K562 (cell line): Measurements from ENCODE around the gene CHCHD5. TPM values are rescaled to one million over a fixed set of nuclear protein-coding genes. Genes with fewer than 3 reads are reported as not detected.
A peak's percentile ranks its signal among the peaks of the same experiment; 100 is the strongest.

ENCODE experiments used
- ATAC-seq: fragments of 200-7000 bp; cut with Tn5 transposase; 3 replicates; pipeline ENCODE4 v1.9.1; 2020; ENCODE audit warnings: moderate library complexity
- BruUV-seq: library from RNA; stranded (reverse); fragments of 400-500 nt; replicated peaks from 2 replicates; lab custom pipeline; 2021; lab: Mats Ljungman, UMichigan
- CTCF ChIA-PET: fragments of 300-600 bp; formaldehyde crosslinking; extraction: SDS; loops from one replicate; lab custom pipeline; 2021; ENCODE audit warnings: low intra/inter-chr PET ratio; lab: Yijun Ruan, JAX
- POLR2A ChIA-PET: fragments of 300-600, 350-650 bp; sonication (Branson Sonifier 250); formaldehyde crosslinking; extraction: SDS; loops from one replicate; lab custom pipeline; 2021; ENCODE audit warnings: antibody characterized with exemption, inconsistent platforms; lab: Yijun Ruan, JAX
- DNase-seq, 4 experiments: peaks; one replicate each; pipeline versions ENCODE4 v3.0.0 to v3.0.0-alpha.2; 2011 to 2018; ENCODE audit warnings: low spot score in 3 of 4, mixed read lengths in 3 of 4; ENCODE audit errors: extremely low read depth in 1 of 4
- FAIRE-seq: peaks from 2 replicates; lab custom pipeline; 2011; peaks lifted over from hg19 to GRCh38; lab: Jason Lieb, UNC
- H2AFZ ChIP-seq: 2 replicates; pipeline ENCODE4 v1.6.0; 2011; ENCODE audit warnings: low read depth, low read length, control low read depth, inconsistent platforms
- H3K27ac ChIP-seq: fragments of 200-600 bp; 3 replicates; pipeline ENCODE4 v1.8.0; 2011; ENCODE audit warnings: low read depth, mild to moderate bottlenecking, control low read depth, inconsistent platforms, low read length, moderate library complexity, mixed read lengths; ENCODE audit errors: extremely low read depth
- H3K27me3 ChIP-seq, 2 experiments: fragments of 300-600 bp in 1 of 2; 2 replicates in 1 of 2; 3 replicates in 1 of 2; pipeline versions ENCODE4 v1.6.0 to v1.8.0; 2011; ENCODE audit warnings: inconsistent platforms in 2 of 2, low read length in 2 of 2, mild to moderate bottlenecking in 1 of 2, mixed read lengths in 1 of 2, moderate library complexity in 1 of 2; ENCODE audit not compliant: control insufficient read depth in 2 of 2, insufficient read depth in 2 of 2
- H3K36me3 ChIP-seq: fragments of 300-600 bp; 3 replicates; pipeline ENCODE4 v1.8.0; 2011; ENCODE audit warnings: mild to moderate bottlenecking, low read length, inconsistent platforms; ENCODE audit not compliant: control insufficient read depth, insufficient read depth
- H3K4me1 ChIP-seq, 2 experiments: fragments of 200-600 bp in 1 of 2; replicated peaks in 1 of 2; 2 replicates in 1 of 2; 3 replicates in 1 of 2; pipeline versions ENCODE4 v1.5.1 to v1.8.0; 2011; ENCODE audit warnings: inconsistent platforms in 2 of 2, low read length in 2 of 2, mild to moderate bottlenecking in 1 of 2, mixed read lengths in 1 of 2, moderate library complexity in 1 of 2; ENCODE audit not compliant: control insufficient read depth in 2 of 2, insufficient read depth in 2 of 2
- H3K4me2 ChIP-seq: 2 replicates; pipeline ENCODE4 v1.6.1; 2011; ENCODE audit warnings: low read length, control low read depth, inconsistent platforms, mixed read lengths; ENCODE audit not compliant: insufficient read depth
- H3K4me3 ChIP-seq: fragments of 200-600 bp; sonication (generic), shearing (Covaris generic); 2 replicates; pipeline ENCODE4 v1.5.1; 2016; ENCODE audit warnings: control low read depth, inconsistent platforms
- H3K79me2 ChIP-seq: fragments of 200-600 bp; 3 replicates; pipeline ENCODE4 v1.8.0; 2011; ENCODE audit warnings: low read length, inconsistent platforms; ENCODE audit not compliant: control insufficient read depth, insufficient read depth
- H3K9ac ChIP-seq, 2 experiments: 2 replicates each; pipeline versions ENCODE4 v1.6.0 to v1.6.1; 2011; ENCODE audit warnings: low read depth in 2 of 2, low read length in 2 of 2, control low read depth in 1 of 2, inconsistent platforms in 1 of 2, mild to moderate bottlenecking in 1 of 2, mixed read lengths in 1 of 2; ENCODE audit not compliant: insufficient read depth in 1 of 2
- H3K9me1 ChIP-seq: one replicate; pipeline ENCODE4 v1.6.0; 2011; ENCODE audit warnings: inconsistent platforms, mild to moderate bottlenecking, low read length, moderate library complexity; ENCODE audit not compliant: control insufficient read depth, insufficient read depth
- H3K9me3 ChIP-seq: replicated peaks from 2 replicates; pipeline ENCODE4 v1.5.1; 2011; ENCODE audit warnings: low read depth, low read length, inconsistent platforms; ENCODE audit not compliant: control insufficient read depth, insufficient read depth
- H4K20me1 ChIP-seq: replicated peaks from 2 replicates; pipeline ENCODE4 v1.6.1; 2011; ENCODE audit warnings: low read length, inconsistent platforms, mixed read lengths; ENCODE audit not compliant: control insufficient read depth, insufficient read depth
- CBFA2T3 ChIP-seq: fragments of 450-650 bp; IDR thresholded peaks from 2 replicates; pipeline ENCODE4 v1.6.1; 2017
- CREB1 ChIP-seq, 2 experiments: sonication (generic) in 1 of 2; formaldehyde crosslinking in 1 of 2; IDR thresholded peaks; 2 replicates each; pipeline versions ENCODE4 v1.6.1 to v1.8.0; 2012 to 2022; ENCODE audit warnings: inconsistent platforms in 1 of 2, mild to moderate bottlenecking in 1 of 2, missing genetic modification reagents in 1 of 2, moderate library complexity in 1 of 2
- CREBBP ChIP-seq: IDR thresholded peaks from one replicate; pipeline ENCODE4 v1.6.1; 2012; ENCODE audit warnings: low read depth, mild to moderate bottlenecking, control low read depth, inconsistent platforms, low read length
- KDM1A ChIP-seq, 2 experiments: fragments of 450-650 bp; IDR thresholded peaks; 2 replicates each; pipeline ENCODE4 v1.6.1; 2016; ENCODE audit warnings: mild to moderate bottlenecking in 2 of 2
- KDM5B ChIP-seq: fragments of 200-600 bp; sonication (generic); IDR thresholded peaks from 2 replicates; pipeline ENCODE4 v1.6.1; 2012; ENCODE audit warnings: low read depth, mild to moderate bottlenecking, moderate library complexity, low read length, control low read depth, inconsistent platforms; ENCODE audit not compliant: insufficient replicate concordance
- NCOR1 ChIP-seq: fragments of 450-650 bp; IDR thresholded peaks from 2 replicates; pipeline ENCODE4 v1.6.1; 2016; ENCODE audit warnings: mild to moderate bottlenecking, moderate library complexity
- NR2C2 ChIP-seq, 2 experiments: fragments of 200-800 bp in 1 of 2; sonication (Bioruptor generic) in 1 of 2; sonication (generic) in 1 of 2; formaldehyde crosslinking in 1 of 2; IDR thresholded peaks; 2 replicates each; pipeline versions ENCODE4 v1.6.1 to v1.8.0; 2016 to 2022; ENCODE audit warnings: mild to moderate bottlenecking in 1 of 2, missing compliant biosample characterization in 1 of 2, missing genetic modification characterization in 1 of 2, missing genetic modification reagents in 1 of 2
- SIN3A ChIP-seq, 2 experiments: fragments of 150-350 bp in 1 of 2; IDR thresholded peaks; 2 replicates each; pipeline ENCODE4 v1.6.1; 2011 to 2016; ENCODE audit warnings: borderline replicate concordance in 2 of 2, low read depth in 2 of 2, low read length in 2 of 2, mild to moderate bottlenecking in 2 of 2, moderate library complexity in 2 of 2; ENCODE audit not compliant: control insufficient read depth in 1 of 2
- ZBTB2 ChIP-seq: fragments of 450-650 bp; IDR thresholded peaks from 2 replicates; pipeline ENCODE4 v1.6.1; 2016; ENCODE audit warnings: antibody characterized with exemption
- ZNF165 ChIP-seq: fragments of 250-450 bp; sonication (Bioruptor Pico); IDR thresholded peaks from 2 replicates; pipeline ENCODE4 v1.4.0; 2020; ENCODE audit warnings: borderline replicate concordance
- ZNF395 ChIP-seq: fragments of 200-800 bp; sonication (Bioruptor generic); IDR thresholded peaks from 2 replicates; pipeline ENCODE4 v1.6.1; 2017; ENCODE audit warnings: missing genetic modification characterization, missing compliant biosample characterization
- ZNF778 ChIP-seq: fragments of 450-650 bp; formaldehyde crosslinking; IDR thresholded peaks from 2 replicates; pipeline ENCODE4 v1.4.0; 2020; ENCODE audit warnings: mild to moderate bottlenecking, moderate library complexity
- WGBS: fragments of 100-300 bp; shearing (Covaris generic); methylation state at CpG from one replicate; pipeline ENCODE4 v1.1.6; 2016; ENCODE audit warnings: low coverage, mixed read lengths; ENCODE audit not compliant: insufficient coverage; ENCODE audit errors: missing lambda C conversion rate; 5-methylcytosine and 5-hydroxymethylcytosine counted together
- in situ Hi-C: fragments of 300-500 bp; cut with MboI; formaldehyde crosslinking; loops from 4 replicates; pipeline ENCODE4 v1.15.0; 2018; ENCODE audit warnings: inconsistent platforms, mixed read lengths
- intact Hi-C: fragments of 100-400 bp; cut with micrococcal nuclease; formaldehyde crosslinking; loops from 2 replicates; pipeline ENCODE4 v1.14.2; 2022
- polyA plus RNA-seq, 8 experiments: library from polyadenylated mRNA; depleted of rRNA in 4 of 8; stranded (reverse) in 5 of 8; unstranded in 3 of 8; fragments of >200 nt; fragmentation: Nextera tagmentation in 2 of 8; fragmentation: Illumina TruSeq in 1 of 8; extraction: Ambion mirVana in 2 of 8; extraction: Trizol in 1 of 8; gene quantifications; 2 replicates each; pipeline versions ENCODE4 v1.2.1 to v1.2.3, GENCODE V29; 2011 to 2014; ENCODE audit warnings: inconsistent platforms in 1 of 8, missing spikeins in 1 of 8
- total RNA-seq, 7 experiments: library from RNA; depleted of rRNA in 6 of 7; stranded (reverse); fragments of >200 nt in 6 of 7; fragmentation: Illumina TruSeq in 2 of 7; extraction: Trizol in 2 of 7; gene quantifications; 2 replicates each; pipeline versions ENCODE4 v1.2.1 to v1.2.3, GENCODE V29; 2011 to 2021; ENCODE audit warnings: low replicate concordance in 1 of 7

Gene CHCHD5
- total and polyA plus RNA-seq, 9 of the 15 experiments (the other 6 are each of a cell fraction or from before 2014, with no cell fraction given), result 7.4 to 79.3 (median 33.4) TPM

- FAIRE-seq, result no peak
- CTCF ChIA-PET, result no interaction called here
- TF ChIP-seq NR2C2 (CRISPR knock-in tag; IDR thresholded peaks at IDR 0.05) (no peak), NR2C2 (tag; IDR thresholded peaks at IDR 0.05) (no peak), ZNF165 (CRISPR knock-in tag) (no peak), CREBBP (no peak)
- TF ChIP-seq, all 486 proteins: peak for 0
- ATAC-seq (no peak), DNase-seq (no peak)
- H3K9me3 ChIP-seq, result no peaks in the 10 kb centered on the region
- H2AFZ ChIP-seq, result no peak overlapping the region
- in situ Hi-C loops, result loop anchor here (5.0 to 25.0 kb wide), 2 partner anchors 126 to 286 kb away; no protein-coding TSS in a partner anchor
- peak overlapping the region in 1 of 2 experiments; percentile 11; a peak in 1 of 4 replicates for H3K9ac ChIP-seq
- no peaks in the 10 kb centered on the region for H3K27me3 ChIP-seq
- H3K79me2 ChIP-seq, result no peaks in the 10 kb centered on the region
- POLR2A ChIA-PET, result no interaction called here
- H3K4me3 ChIP-seq, result no peak overlapping the region
- no peaks in the 10 kb centered on the region for H4K20me1 ChIP-seq
- BruUV-seq, result no TSS peak
- H3K4me2 ChIP-seq, result no peak overlapping the region
- no peaks in the 10 kb centered on the region for H3K9me1 ChIP-seq
- no peak overlapping the region for H3K27ac ChIP-seq
- intact Hi-C loops, result loop anchor here (5.0 kb wide), 2 partner anchors 281 to 341 kb away; no protein-coding TSS in a partner anchor
- H3K36me3 ChIP-seq, result no peaks in the 10 kb centered on the region
- 83% methylated on average over 3 of the region's 3 CpGs for WGBS
- peaks cover 0 to 3% of the 10 kb centered on the region in 2 experiments; a peak in 2 of 5 replicates for H3K4me1 ChIP-seq
Observed at GRCh38 chr2:112601754-112602153, 17.3 kb downstream of the CHCHD5 start.

- FAIRE-seq (no peak), DNase-seq (no peak), ATAC-seq (no peak)
- Histone ChIP-seq H3K9me3 (no peaks in the 10 kb centered on the region), H3K36me3 (no peaks in the 10 kb centered on the region), H3K9ac (no peak overlapping the region), H2AFZ (no peak overlapping the region), H3K4me2 (no peak overlapping the region), H3K4me1 (peaks cover 0 to 3% of the 10 kb centered on the region in 2 experiments; a peak in 2 of 5 replicates), H3K4me3 (no peak overlapping the region), H3K79me2 (no peaks in the 10 kb centered on the region), H3K27ac (no peak overlapping the region), H3K9me1 (no peaks in the 10 kb centered on the region), H4K20me1 (no peaks in the 10 kb centered on the region), H3K27me3 (no peaks in the 10 kb centered on the region)
- intact Hi-C loops (loop anchor here (5.0 kb wide), 2 partner anchors 279 to 339 kb away; no protein-coding TSS in a partner anchor), in situ Hi-C loops (loop anchor here (5.0 to 25.0 kb wide), 2 partner anchors 124 to 284 kb away; no protein-coding TSS in a partner anchor)
- no TSS peak for BruUV-seq
- ChIA-PET CTCF (no interaction called here), POLR2A (interaction anchor here (0.6 to 0.9 kb wide), 2 partner anchors 12 to 42 kb away, joined by 3 read pairs; no protein-coding TSS in a partner anchor)
- 24% methylated on average over 3 of the region's 3 CpGs for WGBS
- TF ChIP-seq CBFA2T3 (no peak), CREB1 (IDR thresholded peaks at IDR 0.05) (no peak), CREB1 (CRISPR knock-in tag; IDR thresholded peaks at IDR 0.05) (no peak), SIN3A (IDR thresholded peaks at IDR 0.05; ENCODE audit: borderline replicate concordance in 2 of 2, control insufficient read depth in 1 of 2, low read depth in 2 of 2, low read length in 2 of 2) (no peak), KDM1A (IDR thresholded peaks at IDR 0.05) (no peak), KDM5B (no peak), ZNF778 (CRISPR knock-in tag) (no peak), ZNF395 (CRISPR knock-in tag) (no peak), NCOR1 (no peak), ZBTB2 (no peak)
Observed at GRCh38 chr2:112602917-112603316, 18.5 kb downstream of the CHCHD5 start.
